Measurements from ENCODE around the gene TRIM6. TPM values are rescaled to one million over a fixed set of nuclear protein-coding genes. Genes with fewer than 3 reads are reported as not detected.

Gene TRIM6
- total and polyA plus RNA-seq, 2 experiments from 2014 or later = 26.4 to 49.0 TPM

GRCh38 chr11:5625281-5625680, 28.8 kb downstream of the TRIM6 start:
- ATAC-seq (peak; percentile 18; the same call in 2 of the 3 replicates), DNase-seq (ENCODE audit: low spot score) (no peak)
- no peaks in the 10 kb centered on the region for H3K27me3 ChIP-seq (ENCODE audit: insufficient read depth)
- H3K27ac Mint-ChIP-seq = no peak overlapping the region
- peaks cover 3% of the 10 kb centered on the region; the same call in 1 of the 3 replicates for H3K9me3 Mint-ChIP-seq
- no peaks in the 10 kb centered on the region for H3F3A ChIP-seq (replicated peaks; ENCODE audit: low read depth)
- peak overlapping the region; percentile 26; the same call in 1 of the 3 replicates for H3K4me3 Mint-ChIP-seq
- H3K36me3 ChIP-seq (ENCODE audit: insufficient read depth) = no peaks in the 10 kb centered on the region
- no peaks in the 10 kb centered on the region for H4K20me1 ChIP-seq (replicated peaks; ENCODE audit: insufficient read depth)
- H3K4me1 ChIP-seq (ENCODE audit: insufficient read depth) = peaks cover 19% of the 10 kb centered on the region
- no peak for TF ChIP-seq REST (IDR thresholded peaks at IDR 0.05; ENCODE audit: unreplicated experiment)
- no peak for TF ChIP-seq EZH2phosphoT487 (IDR thresholded peaks at IDR 0.05; ENCODE audit: unreplicated experiment)
- TF ChIP-seq ZNF331 (CRISPR knock-in tag; IDR thresholded peaks at IDR 0.05; ENCODE audit: low read depth) = no peak
- TF ChIP-seq POLR2AphosphoS5 (IDR thresholded peaks at IDR 0.05; ENCODE audit: low read depth) = no peak
- TF ChIP-seq ZNF114 (CRISPR knock-in tag; IDR thresholded peaks at IDR 0.05) = no peak
- no peak for TF ChIP-seq CREB1 (CRISPR knock-in tag; IDR thresholded peaks at IDR 0.05; ENCODE audit: low read depth)
- no peak for TF ChIP-seq EZH2 (IDR thresholded peaks at IDR 0.05; ENCODE audit: low read depth, unreplicated experiment)
- TF ChIP-seq CTCF (conservative IDR thresholded peaks at IDR 0.05; ENCODE audit: low read depth in 2 of 2) = no peak
- TF ChIP-seq JUNB (IDR thresholded peaks at IDR 0.05; ENCODE audit: unreplicated experiment) = no peak
- no peak for TF ChIP-seq NANOG (IDR thresholded peaks at IDR 0.05; ENCODE audit: borderline replicate concordance)
- TF ChIP-seq STAT1 (IDR thresholded peaks at IDR 0.05; ENCODE audit: unreplicated experiment) = no peak
- no peak for TF ChIP-seq ETS1 (IDR thresholded peaks at IDR 0.05)
- no peak for TF ChIP-seq ZNF462 (CRISPR knock-in tag; IDR thresholded peaks at IDR 0.05)
- no peaks in the 10 kb centered on the region for H3K27me3 Mint-ChIP-seq (ENCODE audit: insufficient read depth, low read depth, poor library complexity)
- no peaks in the 10 kb centered on the region for H3K36me3 Mint-ChIP-seq (ENCODE audit: low read depth)
- no peak overlapping the region; the same call in 1 of the 2 replicates for H2AFZ ChIP-seq
- peaks cover 12% of the 10 kb centered on the region; the same call in 1 of the 2 replicates for H3K9me2 ChIP-seq (ENCODE audit: insufficient read depth)
- H3K4me2 ChIP-seq = peak overlapping the region; percentile 57; the same call in 1 of the 2 replicates
- no peaks in the 10 kb centered on the region for H3K79me2 ChIP-seq (replicated peaks; ENCODE audit: insufficient read depth)
- no peak overlapping the region for H3K27ac ChIP-seq (ENCODE audit: low read depth)
- H3K4me3 ChIP-seq = no peak overlapping the region
- peaks cover 31% of the 10 kb centered on the region for H3K4me1 Mint-ChIP-seq
